A549 treated with DMSO at 1 μM for 4 hours (cell line): ENCODE results near the gene SESN1. TPM values are rescaled to one million over a fixed set of nuclear protein-coding genes. Genes with fewer than 3 reads are reported as not detected.

Experiments
- total RNA-seq: library from RNA; stranded (reverse); fragments of 200-300 nt; extraction: Qiagen RNA extraction; gene quantifications from 5 replicates; pipeline ENCODE4 v1.2.3, GENCODE V29; 2022; ENCODE audit warnings: low read depth

The SESN1 gene
- 9.5 to 11.4 TPM (median 9.8 TPM) in 5 replicates for total RNA-seq

GRCh38 chr6:109094416-109095035 lies at the start of gene SESN1:
Gene SESN1, minus strand, starts transcription at chr6:109094846. Its CDS starts 773 bp downstream, at chr6:109094073.

GRCh38 chr6:109095036-109095834 lies 589 bp upstream of the SESN1 start, which contains the start of gene CEP57L1:
Gene CEP57L1, plus strand, starts transcription at chr6:109095507. Its CDS starts 49,715 bp downstream, at chr6:109145222.

Other genes with a start within 250 kb of the SESN1 start
- gene ARMC2, start 246.4 kb downstream of the SESN1 start, total RNA-seq: 1.5 to 3.8 TPM (median 2.1 TPM) in 5 replicates
- 6.9 to 10.6 TPM (median 8.4 TPM) in 5 replicates for gene CEP57L1, start 661 bp upstream of the SESN1 start, total RNA-seq